ENCODE data around the gene KCTD15. TPM values are rescaled to one million over a fixed set of nuclear protein-coding genes. Genes with fewer than 3 reads are reported as not detected.

The KCTD15 gene
- total RNA-seq, result 1 to 10 TPM in 2 of 3 donors, under 1 TPM in 1; 0.59 to 4.7 (median 1.4) TPM
- 1.7 TPM for total RNA-seq (2013)

- Mint-ChIP-seq H3K4me3 (peak within 1 kb of the TSS; percentile 87), H3K4me1 (no peaks in the 10 kb centered on the region), H3K36me3 (no peaks in the 10 kb centered on the region), H3K9me3 (no peaks in the 10 kb centered on the region), H3K27ac (no peak within 1 kb of the TSS), H3K27me3 (ENCODE audit: low read depth in 2 of 2) (peaks cover 14 to 38% of the 10 kb centered on the region in 2 donors)
- Histone ChIP-seq H3K27ac (ENCODE audit: low read length) (no peak within 1 kb of the TSS), H3K9me3 (ENCODE audit: control insufficient read depth, insufficient read depth, low read length) (no peaks in the 10 kb centered on the region), H3K4me3 (ENCODE audit: low read length) (peak within 1 kb of the TSS; percentile 34), H3K27me3 (ENCODE audit: control insufficient read depth, insufficient read depth, low read length) (peaks cover 4% of the 10 kb centered on the region), H3K4me1 (ENCODE audit: control insufficient read depth, insufficient read depth, low read length) (peaks cover 6% of the 10 kb centered on the region), H3K36me3 (ENCODE audit: control insufficient read depth, insufficient read depth, low read length) (no peaks in the 10 kb centered on the region)
- peak in 1 of 3 donors; percentile 14 for ATAC-seq
- under 1% methylated on average over 65 of the region's 92 CpGs for WGBS (ENCODE audit: insufficient coverage)
- peak in 1 of 2 donors; percentile 39 for DNase-seq
- intact Hi-C loops (cut with micrococcal nuclease), result no loop called here
- TF ChIP-seq CTCF (IDR thresholded peaks at IDR 0.05), result no peak
Measured at GRCh38 chr19:33796164-33796875, at the start of gene KCTD15. Gene KCTD15, plus strand, starts transcription at chr19:33796870. Its CDS starts 3,585 bp downstream, at chr19:33800455.

- intact Hi-C loops (cut with micrococcal nuclease), result no loop called here
- H3K27ac Mint-ChIP-seq, result no peak overlapping the region
- H3K4me1 Mint-ChIP-seq, result no peaks in the 10 kb centered on the region
- Histone ChIP-seq H3K27me3 (ENCODE audit: control insufficient read depth, insufficient read depth, low read length) (no peaks in the 10 kb centered on the region), H3K4me1 (ENCODE audit: control insufficient read depth, insufficient read depth, low read length) (no peaks in the 10 kb centered on the region), H3K4me3 (ENCODE audit: low read length) (no peak overlapping the region), H3K9me3 (ENCODE audit: control insufficient read depth, insufficient read depth, low read length) (no peaks in the 10 kb centered on the region), H3K27ac (ENCODE audit: low read length) (no peak overlapping the region), H3K36me3 (ENCODE audit: control insufficient read depth, insufficient read depth, low read length) (no peaks in the 10 kb centered on the region)
- H3K36me3 Mint-ChIP-seq, result no peaks in the 10 kb centered on the region
- H3K4me3 Mint-ChIP-seq, result no peak overlapping the region
- no peak for ATAC-seq
- TF ChIP-seq CTCF (IDR thresholded peaks at IDR 0.05), result no peak
- no peak for DNase-seq
- WGBS (ENCODE audit: insufficient coverage), result 66% methylated on average over 3 of the region's 4 CpGs
- H3K27me3 Mint-ChIP-seq (ENCODE audit: low read depth in 2 of 2), result peaks cover 4 to 7% of the 10 kb centered on the region in 2 donors
- H3K9me3 Mint-ChIP-seq, result no peaks in the 10 kb centered on the region
Measured at GRCh38 chr19:33747273-33747672, 49.4 kb upstream of the KCTD15 start.

GRCh38 chr19:33748231-33748630, 48.4 kb upstream of the KCTD15 start:
- Mint-ChIP-seq H3K27ac (no peak overlapping the region), H3K36me3 (no peaks in the 10 kb centered on the region), H3K27me3 (ENCODE audit: low read depth in 2 of 2) (peaks cover 4 to 7% of the 10 kb centered on the region in 2 donors), H3K4me1 (no peaks in the 10 kb centered on the region), H3K4me3 (no peak overlapping the region), H3K9me3 (no peaks in the 10 kb centered on the region)
- WGBS (ENCODE audit: insufficient coverage), result 87% methylated on average over 8 of the region's 8 CpGs
- no peaks in the 10 kb centered on the region for H3K27me3 ChIP-seq (ENCODE audit: control insufficient read depth, insufficient read depth, low read length)
- intact Hi-C loops (cut with micrococcal nuclease), result no loop called here
- H3K4me1 ChIP-seq (ENCODE audit: control insufficient read depth, insufficient read depth, low read length), result no peaks in the 10 kb centered on the region
- no peak overlapping the region for H3K4me3 ChIP-seq (ENCODE audit: low read length)
- DNase-seq, result no peak
- ATAC-seq, result no peak
- no peaks in the 10 kb centered on the region for H3K36me3 ChIP-seq (ENCODE audit: control insufficient read depth, insufficient read depth, low read length)
- no peaks in the 10 kb centered on the region for H3K9me3 ChIP-seq (ENCODE audit: control insufficient read depth, insufficient read depth, low read length)
- no peak overlapping the region for H3K27ac ChIP-seq (ENCODE audit: low read length)
- TF ChIP-seq CTCF (IDR thresholded peaks at IDR 0.05), result no peak

- Histone ChIP-seq H3K27me3 (ENCODE audit: control insufficient read depth, insufficient read depth, low read length) (no peaks in the 10 kb centered on the region), H3K9me3 (ENCODE audit: control insufficient read depth, insufficient read depth, low read length) (no peaks in the 10 kb centered on the region), H3K4me1 (ENCODE audit: control insufficient read depth, insufficient read depth, low read length) (no peaks in the 10 kb centered on the region), H3K27ac (ENCODE audit: low read length) (no peak overlapping the region), H3K36me3 (ENCODE audit: control insufficient read depth, insufficient read depth, low read length) (no peaks in the 10 kb centered on the region), H3K4me3 (ENCODE audit: low read length) (no peak overlapping the region)
- TF ChIP-seq CTCF (IDR thresholded peaks at IDR 0.05), result no peak
- no peak for ATAC-seq
- WGBS (ENCODE audit: insufficient coverage), result 72% methylated on average over 3 of the region's 3 CpGs
- DNase-seq, result no peak
- Mint-ChIP-seq H3K27me3 (ENCODE audit: low read depth in 2 of 2) (peaks cover 4 to 7% of the 10 kb centered on the region in 2 donors), H3K9me3 (no peaks in the 10 kb centered on the region), H3K4me1 (no peaks in the 10 kb centered on the region), H3K27ac (no peak overlapping the region), H3K36me3 (no peaks in the 10 kb centered on the region), H3K4me3 (no peak overlapping the region)
- intact Hi-C loops (cut with micrococcal nuclease), result no loop called here
Measured at GRCh38 chr19:33749016-33749415, 47.7 kb upstream of the KCTD15 start.
